Psoas muscle (tissue), 8 donors: ENCODE results near the gene INVS. TPM values are rescaled to one million over a fixed set of nuclear protein-coding genes. Genes with fewer than 3 reads are reported as not detected.

ENCODE experiments used
- ATAC-seq, 4 donors: fragments of 200-7000 bp; cut with Tn5 transposase; one replicate each; pipeline ENCODE4 v1.9.1; 2020; ENCODE audit warnings: moderate library complexity in 3 of 4, mild to moderate bottlenecking in 2 of 4
- DNase-seq, 2 donors: peaks; one replicate each; pipeline ENCODE4 v3.0.0-alpha.2; 2020
- H3K27ac ChIP-seq: fragments of 200-600 bp; one replicate; pipeline ENCODE4 v1.8.0; 2022
- H3K27me3 ChIP-seq, 3 donors: fragments of 200-600 bp in 1 of 3; one replicate each; pipeline versions ENCODE4 v1.6.1 to v1.8.0; 2013 to 2022; ENCODE audit warnings: low read length in 2 of 3, mild to moderate bottlenecking in 2 of 3, moderate library complexity in 1 of 3; ENCODE audit not compliant: insufficient read depth in 3 of 3
- H3K36me3 ChIP-seq, 2 donors: fragments of 200-600 bp in 1 of 2; one replicate each; pipeline versions ENCODE4 v1.6.1 to v1.8.0; 2013 to 2022; ENCODE audit warnings: low read depth in 1 of 2, mild to moderate bottlenecking in 1 of 2, moderate library complexity in 1 of 2; ENCODE audit not compliant: insufficient read depth in 1 of 2
- H3K4me1 ChIP-seq: fragments of 200-600 bp; one replicate; pipeline ENCODE4 v1.8.0; 2022
- H3K4me3 ChIP-seq: fragments of 200-600 bp; one replicate; pipeline ENCODE4 v1.8.0; 2022; ENCODE audit warnings: mild to moderate bottlenecking
- H3K9me3 ChIP-seq: fragments of 200-600 bp; one replicate; pipeline ENCODE4 v1.8.0; 2022
- CTCF ChIP-seq: fragments of 200-600 bp; IDR thresholded peaks from one replicate; pipeline ENCODE4 v1.8.0; 2022; ENCODE audit warnings: antibody characterized with exemption
- WGBS, 3 donors: extraction: QIAGEN DNeasy Blood & Tissue Kit; methylation state at CpG; one replicate each; pipeline versions ENCODE4 v1.1.6 to v1.1.7; 2013; 5-methylcytosine and 5-hydroxymethylcytosine counted together
- intact Hi-C, 2 donors: fragments of 100-400 bp; cut with DNase I; formaldehyde crosslinking; loops; one replicate each; pipeline versions ENCODE4 v1.11.0 to v1.14.2; 2022
- polyA plus RNA-seq, 3 donors: library from polyadenylated mRNA; stranded (reverse); fragments of 200-250 nt; gene quantifications; one replicate each; pipeline ENCODE4 v1.2.3, GENCODE V29; 2013
- total RNA-seq, 4 donors: library from RNA; stranded (reverse); fragmentation: NEBNext Ultra II Directional in 2 of 4; extraction: Animal tissue kit (Norgen Biotek cat#: 25700) in 2 of 4; gene quantifications; one replicate each; pipeline versions ENCODE4 v1.2.1 to v1.2.4, GENCODE V29; 2021 to 2023
- donor health status: healthy with polysubstance abuse.
- donor health status: DM: no; HTN: no; CAD: no; lungs with moderate emphysema.
- donor health status: Bipolar disorder and iron deficiency.
- donor health status: healthy.
- donor health status: DM: yes; HTN: yes; CAD: no.
- donor health status: DM: no; HTN: no; CAD: no.
- donor health status: DM: no; HTN: no; CAD: no.
- donor health status: DM: yes; HTN: yes; CAD: no.

INVS gene
- total and polyA plus RNA-seq, 7 donors, result 1.6 to 7.3 (median 5.7) TPM

GRCh38 chr9:100096378-100096916 is 2.6 kb upstream of the INVS start:
- TF ChIP-seq CTCF, result no peak
- 82 to 86% (median 84%) methylated on average over 3 of the region's 3 CpGs for WGBS, 3 donors
- intact Hi-C loops, result loop anchor here in 1 of 2 donors (10.0 kb wide), 1 partner anchor 118 kb away; no protein-coding TSS in a partner anchor
- no peak for ATAC-seq
- no peak for DNase-seq
- peaks cover 39% of the 10 kb centered on the region for H3K4me1 ChIP-seq
- H3K27ac ChIP-seq, result peak overlapping the region; percentile 7
- H3K27me3 ChIP-seq, result no peaks in the 10 kb centered on the region
- H3K36me3 ChIP-seq, result peaks cover 0 to 4% of the 10 kb centered on the region in 2 donors
- H3K4me3 ChIP-seq, result no peak overlapping the region
- H3K9me3 ChIP-seq, result no peaks in the 10 kb centered on the region

DNA sequence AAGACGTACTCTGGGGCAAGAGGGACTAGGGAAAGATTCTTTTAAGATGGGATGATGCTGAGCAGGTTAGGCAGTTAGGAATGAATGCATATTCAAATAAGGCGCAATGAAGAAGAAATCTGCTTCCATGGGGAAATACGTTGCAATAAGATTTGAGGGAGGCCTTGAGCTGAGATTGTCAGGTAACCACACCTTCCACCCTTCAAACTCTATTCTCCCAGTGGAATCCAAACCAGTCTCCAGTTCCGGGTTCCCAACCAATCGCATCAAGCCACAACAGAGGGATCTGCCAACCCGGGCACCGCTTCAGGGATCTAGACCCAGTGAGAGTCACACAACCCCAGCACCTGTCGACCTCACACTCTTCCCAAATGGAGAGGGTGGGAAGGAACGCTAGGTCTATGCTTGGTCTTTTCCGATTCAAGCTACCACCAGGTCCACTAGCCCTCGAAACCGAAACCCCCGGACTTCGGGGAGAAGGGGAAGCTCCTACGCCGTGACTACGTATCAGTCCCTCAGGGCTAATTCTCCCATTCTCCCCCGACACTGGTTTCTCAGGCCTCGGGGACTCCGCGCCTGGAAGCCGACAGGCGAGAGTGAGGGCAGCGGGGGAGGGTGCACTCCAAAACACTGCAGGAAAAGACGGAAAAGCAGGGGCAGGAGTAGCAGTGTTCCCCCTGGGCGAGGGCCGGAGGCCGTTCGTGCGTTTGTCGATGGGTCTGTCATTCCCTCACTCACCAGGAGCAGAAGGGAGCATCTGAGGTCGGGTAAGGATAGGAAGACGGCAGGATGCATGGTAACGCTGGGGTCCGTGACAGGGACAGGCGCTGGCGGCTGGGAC is 777 bp upstream of the INVS start:
- H3K36me3 ChIP-seq, result peaks cover 0 to 17% of the 10 kb centered on the region in 2 donors
- TF ChIP-seq CTCF, result no peak
- H3K9me3 ChIP-seq, result no peaks in the 10 kb centered on the region
- peak overlapping the region; percentile 97 for H3K27ac ChIP-seq
- intact Hi-C loops, result loop anchor here in 1 of 2 donors (10.0 kb wide), 1 partner anchor 117 kb away; no protein-coding TSS in a partner anchor
- H3K27me3 ChIP-seq, result no peaks in the 10 kb centered on the region
- H3K4me1 ChIP-seq, result peaks cover 32% of the 10 kb centered on the region
- WGBS, 3 donors, result 1% methylated on average over 37 of the region's 37 CpGs
- peak overlapping the region; percentile 99 for H3K4me3 ChIP-seq
- DNase-seq (peak; percentile 62 to 82), ATAC-seq (peak; percentile 60 to 76 (median 68))

GRCh38 chr9:100099722-100100042 is 639 bp downstream of the INVS start:
- H3K27me3 ChIP-seq, result no peaks in the 10 kb centered on the region
- intact Hi-C loops, result loop anchor here in 1 of 2 donors (10.0 kb wide), 2 partner anchors 115 to 1295 kb away; partner anchors contain the start of genes MRPL50 and ZNF189
- ATAC-seq (peak in 2 of 4 donors; percentile 2 to 3), DNase-seq (peak in 1 of 2 donors; percentile 47)
- H3K36me3 ChIP-seq, result peaks cover 0 to 28% of the 10 kb centered on the region in 2 donors
- peak overlapping the region; percentile 99 for H3K4me3 ChIP-seq
- no peaks in the 10 kb centered on the region for H3K9me3 ChIP-seq
- no peak for TF ChIP-seq CTCF
- peak overlapping the region; percentile 97 for H3K27ac ChIP-seq
- peaks cover 32% of the 10 kb centered on the region for H3K4me1 ChIP-seq
- WGBS, 3 donors, result 2 to 8% (median 3%) methylated on average over 10 of the region's 10 CpGs

- 73 to 75% (median 73%) methylated on average over 2 of the region's 2 CpGs for WGBS, 3 donors
- no peak for DNase-seq
- ATAC-seq, result no peak
- intact Hi-C loops, result loop anchor here in 1 of 2 donors (10.0 kb wide), 1 partner anchor 1295 kb away; the partner anchor contains the start of genes MRPL50 and ZNF189
- TF ChIP-seq CTCF, result no peak
- H3K27ac ChIP-seq, result peak overlapping the region; percentile 97
- H3K4me1 ChIP-seq, result peaks cover 30% of the 10 kb centered on the region
- no peaks in the 10 kb centered on the region for H3K27me3 ChIP-seq
- peaks cover 0 to 33% of the 10 kb centered on the region in 2 donors for H3K36me3 ChIP-seq
- no peaks in the 10 kb centered on the region for H3K9me3 ChIP-seq
- H3K4me3 ChIP-seq, result peak overlapping the region; percentile 99
Measured at GRCh38 chr9:100100146-100100667, 1.2 kb downstream of the INVS start.
